Measurements from ENCODE around the gene WASHC4.
"Not testable (repeated sequence)": the region's sequence is repeated elsewhere in the genome, so short reads cannot be mapped to it uniquely, and the experiment has no call there.

DNA sequence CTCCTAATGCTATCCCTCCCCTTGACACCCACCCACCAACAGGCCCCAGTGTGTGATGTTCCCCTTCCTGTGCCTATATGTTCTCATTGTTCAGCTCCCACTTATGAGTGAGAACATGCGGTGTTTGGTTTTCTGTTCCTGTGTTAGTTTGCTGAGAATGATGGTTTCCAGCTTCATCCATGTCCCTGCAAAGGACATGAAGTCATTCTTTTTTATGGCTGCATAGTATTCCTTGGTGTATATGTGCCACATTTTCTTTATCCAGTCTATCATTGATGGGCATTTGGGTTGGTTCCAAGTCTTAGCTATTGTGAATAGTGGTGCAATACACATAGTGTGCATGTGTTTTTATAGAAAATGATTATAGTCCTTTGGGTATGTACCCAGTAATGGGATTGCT lies 71.6 kb downstream of the WASHC4 start:
- not testable (repeated sequence) for TF ChIP-seq CTCF (conservative IDR thresholded peaks at IDR 0.05); EZH2 (IDR thresholded peaks at IDR 0.05; ENCODE audit: low read depth)
